ENCODE data around the gene SLC22A5. TPM values are rescaled to one million over a fixed set of nuclear protein-coding genes. Genes with fewer than 3 reads are reported as not detected.

The SLC22A5 gene
- total and polyA plus RNA-seq, 10 of the 15 experiments (the other 5 are each of a cell fraction or from before 2014, with no cell fraction given): 1.1 to 4.4 (median 2.3) TPM

- TF ChIP-seq HSF1 (IDR thresholded peaks at IDR 0.05; ENCODE audit: low read depth, low read length): no peak
These were observed 46.3 kb upstream of the SLC22A5 start (continued) for GRCh38 chr5:132323202-132323601.

GRCh38 chr5:132325691-132326090 lies 43.8 kb upstream of the SLC22A5 start:
- no peak overlapping the region for H2AFZ ChIP-seq (ENCODE audit: control insufficient read depth, low read depth, low read length)
- no peaks in the 10 kb centered on the region for H3K9me3 ChIP-seq (replicated peaks; ENCODE audit: control insufficient read depth, insufficient read depth, low read length)
- no peaks in the 10 kb centered on the region for H3K36me3 ChIP-seq (ENCODE audit: control insufficient read depth in 2 of 2, insufficient read depth in 2 of 2, low read length in 1 of 2)
- no TSS peak for BruUV-seq (replicated peaks)
- H3K4me3 ChIP-seq: no peak overlapping the region
- no peaks in the 10 kb centered on the region for H3K4me1 ChIP-seq (ENCODE audit: control insufficient read depth, insufficient read depth, low read length)
- ChIA-PET CTCF (interaction anchor here (0.7 to 5.2 kb wide), 4 partner anchors 9 to 87 kb away, joined by 3 to 24 read pairs (median 6); no protein-coding TSS in a partner anchor), RAD21 (ENCODE audit: unreplicated experiment) (interaction anchor here (1.8 kb wide), 1 partner anchor 34 kb away, joined by 5 read pairs; no protein-coding TSS in a partner anchor), POLR2A (no interaction called here), SMC1A (ENCODE audit: uncharacterized antibody, unreplicated experiment) (interaction anchor here (0.6 to 1.3 kb wide), 5 partner anchors 22 to 132 kb away, joined by 3 to 4 read pairs (median 3); no protein-coding TSS in a partner anchor)
- no peaks in the 10 kb centered on the region for H4K20me1 ChIP-seq (ENCODE audit: control insufficient read depth, insufficient read depth)
- in situ Hi-C loops (cut with MboI): no loop called here
- no peak overlapping the region for H3K4me2 ChIP-seq (ENCODE audit: control insufficient read depth, insufficient read depth)
- WGBS (ENCODE audit: insufficient coverage, insufficient replicate concordance, low lambda C conversion rate, missing lambda C conversion rate): 58% methylated on average over 4 of the region's 4 CpGs
- H3K27ac ChIP-seq (ENCODE audit: control insufficient read depth, insufficient read depth): no peak overlapping the region
- peaks cover 0 to 2% of the 10 kb centered on the region in 2 experiments; a peak in 1 of 4 replicates for H3K27me3 ChIP-seq (replicated peaks in 1 of 2; ENCODE audit: control insufficient read depth in 2 of 2, insufficient read depth in 2 of 2, low read length in 1 of 2)
- no peak overlapping the region for H3K9ac ChIP-seq (ENCODE audit: control insufficient read depth, insufficient read depth, low read length)
- FAIRE-seq (no peak), DNase-seq (ENCODE audit: low read depth, low spot score) (no peak), ATAC-seq (no peak)
- no peaks in the 10 kb centered on the region for H3K79me2 ChIP-seq (ENCODE audit: control insufficient read depth, insufficient read depth, low read length)
- intact Hi-C loops (cut with micrococcal nuclease; ENCODE audit: unreplicated experiment): no loop called here
- TF ChIP-seq SREBF1 (IDR thresholded peaks at IDR 0.05; ENCODE audit: low read length): no peak
- TF ChIP-seq BMI1 (IDR thresholded peaks at IDR 0.05; ENCODE audit: borderline replicate concordance): peak; percentile 44; the same call in 1 of the 2 replicates

Data from GM12878 (cell line).